Breast epithelium (tissue), 4 donors: ENCODE results near the gene TYR. TPM values are rescaled to one million over a fixed set of nuclear protein-coding genes. Genes with fewer than 3 reads are reported as not detected.
"Not testable (repeated sequence)": the region's sequence is repeated elsewhere in the genome, so short reads cannot be mapped to it uniquely, and the experiment has no call there.

Source experiments
- DNase-seq, 2 donors: peaks; one replicate each; pipeline ENCODE4 v3.0.0-alpha.2; 2019; ENCODE audit warnings: low spot score in 2 of 2
- H3K27ac ChIP-seq, 2 donors: fragments of 200-600 bp; sonication (generic) in 1 of 2; one replicate each; pipeline ENCODE4 v1.5.1; 2016 to 2019; ENCODE audit warnings: mild to moderate bottlenecking in 1 of 2
- H3K27me3 ChIP-seq, 2 donors: fragments of 200-600 bp; sonication (generic) in 1 of 2; one replicate each; pipeline versions ENCODE4 v1.5.1 to v1.6.0; 2017 to 2019; ENCODE audit warnings: control low read depth in 1 of 2, mild to moderate bottlenecking in 1 of 2
- H3K36me3 ChIP-seq: fragments of 200-600 bp; one replicate; pipeline ENCODE4 v1.5.1; 2019
- H3K4me1 ChIP-seq, 2 donors: fragments of 200-600 bp; sonication (generic); one replicate each; pipeline ENCODE4 v1.5.1; 2016 to 2019; ENCODE audit warnings: control low read depth in 1 of 2
- H3K4me3 ChIP-seq, 3 donors: fragments of 200-600 bp; sonication (generic); 1 replicate in 2 of 3; 2 replicates in 1 of 3; pipeline ENCODE4 v1.5.1; 2016 to 2019; ENCODE audit warnings: mild to moderate bottlenecking in 3 of 3, moderate library complexity in 2 of 3
- H3K9me3 ChIP-seq, 2 donors: fragments of 200-600 bp; sonication (generic) in 1 of 2; one replicate each; pipeline ENCODE4 v1.5.1; 2016 to 2019; ENCODE audit warnings: control low read depth in 1 of 2
- CTCF ChIP-seq, 3 donors: fragments of 450-650 bp; IDR thresholded peaks; one replicate each; pipeline ENCODE4 v1.5.1; 2016 to 2017; ENCODE audit warnings: antibody characterized with exemption in 3 of 3, mild to moderate bottlenecking in 3 of 3, moderate library complexity in 3 of 3
- POLR2A ChIP-seq: fragments of 450-650 bp; IDR thresholded peaks from one replicate; pipeline ENCODE4 v1.6.1; 2016; ENCODE audit warnings: antibody characterized with exemption, mild to moderate bottlenecking, moderate library complexity
- POLR2AphosphoS5 ChIP-seq, 3 donors: sonication (generic); formaldehyde crosslinking; IDR thresholded peaks; one replicate each; pipeline ENCODE4 v1.6.1; 2017; ENCODE audit warnings: antibody characterized with exemption in 3 of 3
- intact Hi-C: fragments of 100-400 bp; cut with DNase I; formaldehyde crosslinking; loops from one replicate; pipeline ENCODE4 v1.15.1; 2023; ENCODE audit warnings: low total_unique reads
- total RNA-seq, 3 donors: library from RNA; depleted of rRNA; stranded (reverse); fragments of >200 nt; gene quantifications; one replicate each; pipeline ENCODE4 v1.1.0, GENCODE V29; 2016

TYR gene
- total RNA-seq, 3 donors from 2014 or later, result not detected

DNA sequence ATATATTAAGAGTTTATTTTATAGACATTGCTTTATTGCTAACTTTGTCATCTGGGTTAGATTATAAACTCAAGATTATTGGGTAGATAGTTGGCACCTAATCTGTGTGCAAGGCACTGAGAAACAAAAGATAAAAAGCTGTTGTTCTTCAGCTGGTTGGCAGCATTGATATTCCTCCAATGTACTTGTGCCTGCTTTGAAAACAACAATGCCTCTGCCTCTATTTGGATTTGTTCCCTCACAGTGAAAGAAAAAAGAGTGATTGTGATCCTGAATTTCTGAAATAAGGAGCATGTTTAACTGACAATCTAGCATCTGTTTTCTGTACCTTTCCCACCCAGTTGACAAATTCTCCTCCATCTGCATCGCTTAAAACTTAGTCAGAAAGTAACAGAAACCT, 98.3 kb downstream of the TYR start:
- Histone ChIP-seq H3K27me3 (no peaks in the 10 kb centered on the region), H3K27ac (no peak overlapping the region), H3K36me3 (no peaks in the 10 kb centered on the region), H3K4me3 (no peak overlapping the region), H3K9me3 (no peaks in the 10 kb centered on the region), H3K4me1 (no peaks in the 10 kb centered on the region)
- DNase-seq, result no peak
- no peak for TF ChIP-seq POLR2A
- no peak for TF ChIP-seq POLR2AphosphoS5 (IDR thresholded peaks at IDR 0.05)
- no peak for TF ChIP-seq CTCF (IDR thresholded peaks at IDR 0.05)
- intact Hi-C loops, result no loop called here

DNA sequence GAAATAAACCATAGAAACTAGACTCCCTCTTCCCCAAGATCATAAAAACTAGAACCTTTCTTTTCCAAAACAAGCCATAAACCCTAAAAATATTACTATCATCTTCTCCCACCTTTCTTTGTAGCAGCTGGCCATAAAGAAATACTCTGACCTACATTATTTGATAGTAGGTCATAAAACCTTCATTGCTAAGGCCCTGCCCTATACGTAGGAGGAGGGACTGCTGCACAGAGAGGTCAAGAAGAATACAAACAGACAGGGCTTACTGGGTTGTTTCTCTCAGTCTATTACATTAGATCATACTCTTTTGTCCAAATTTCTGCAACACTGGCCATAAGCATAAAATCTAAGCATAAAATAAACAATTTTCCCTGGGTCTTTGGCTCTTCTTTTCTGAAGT, 101.5 kb downstream of the TYR start:
- H3K4me3 ChIP-seq, result no peak overlapping the region
- no peaks in the 10 kb centered on the region for H3K27me3 ChIP-seq
- no peak for TF ChIP-seq POLR2AphosphoS5 (IDR thresholded peaks at IDR 0.05)
- TF ChIP-seq CTCF (IDR thresholded peaks at IDR 0.05), result no peak
- no peak for TF ChIP-seq POLR2A
- DNase-seq, result no peak
- no peaks in the 10 kb centered on the region for H3K9me3 ChIP-seq
- no peak overlapping the region for H3K27ac ChIP-seq
- intact Hi-C loops, result no loop called here
- H3K4me1 ChIP-seq, result no peaks in the 10 kb centered on the region
- H3K36me3 ChIP-seq, result no peaks in the 10 kb centered on the region

DNA sequence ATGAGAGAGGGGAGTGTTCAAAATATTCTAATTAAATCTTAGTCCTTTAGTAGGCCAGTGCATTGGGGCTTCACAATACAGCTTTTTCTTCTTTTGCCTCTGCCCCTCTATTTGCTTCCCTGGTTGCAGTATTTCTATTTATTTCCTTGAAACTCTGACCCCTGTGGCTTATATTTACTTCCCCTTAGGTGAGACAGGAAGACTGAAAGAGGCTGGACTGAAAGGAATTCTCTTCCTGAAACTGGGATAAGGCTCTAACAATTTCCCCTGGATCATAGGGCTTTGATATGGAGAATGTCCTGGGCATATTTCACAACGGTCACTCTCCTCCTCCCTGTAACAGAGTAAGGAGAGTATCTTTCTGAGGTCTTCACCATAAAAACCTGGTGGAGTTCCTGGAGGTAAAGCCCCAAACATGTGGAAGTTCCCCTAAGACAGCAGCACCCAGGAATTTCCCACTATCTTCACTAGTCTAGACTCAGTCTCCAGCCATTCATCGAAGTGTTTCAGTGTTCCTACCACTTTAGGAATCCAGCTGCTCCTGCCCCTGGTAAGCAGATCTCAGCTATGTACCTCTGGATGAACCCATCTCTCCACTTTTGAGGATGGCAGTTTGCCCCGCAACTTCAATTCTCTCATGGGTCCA, 103.5 kb downstream of the TYR start:
- DNase-seq, H3K4me1 ChIP-seq, H3K27ac ChIP-seq, intact Hi-C loops, H3K9me3 ChIP-seq, H3K36me3 ChIP-seq, H3K4me3 ChIP-seq, H3K27me3 ChIP-seq: not testable (repeated sequence)

DNA sequence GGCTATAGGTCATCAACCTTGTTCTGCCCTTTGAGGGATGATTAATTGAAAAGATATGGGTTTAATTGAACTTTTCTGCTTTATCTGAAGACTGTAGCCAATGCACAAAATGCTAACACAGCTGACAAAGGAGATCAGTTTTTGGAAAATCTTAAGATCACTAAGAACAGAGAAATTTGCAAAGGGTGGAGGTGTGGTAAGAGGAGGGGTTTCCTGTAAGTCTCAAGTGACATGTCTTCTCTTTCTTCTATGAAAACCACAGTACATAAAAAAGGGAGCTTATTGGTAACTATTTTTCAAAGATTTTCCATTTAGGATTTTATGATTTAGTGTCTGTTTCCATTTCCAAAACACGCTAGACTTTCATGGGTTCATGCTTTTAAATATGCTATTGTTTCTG, 108.9 kb downstream of the TYR start:
- H3K4me1 ChIP-seq, H3K36me3 ChIP-seq, H3K9me3 ChIP-seq, H3K27me3 ChIP-seq, intact Hi-C loops, H3K27ac ChIP-seq, DNase-seq, H3K4me3 ChIP-seq: not testable (repeated sequence)

DNA sequence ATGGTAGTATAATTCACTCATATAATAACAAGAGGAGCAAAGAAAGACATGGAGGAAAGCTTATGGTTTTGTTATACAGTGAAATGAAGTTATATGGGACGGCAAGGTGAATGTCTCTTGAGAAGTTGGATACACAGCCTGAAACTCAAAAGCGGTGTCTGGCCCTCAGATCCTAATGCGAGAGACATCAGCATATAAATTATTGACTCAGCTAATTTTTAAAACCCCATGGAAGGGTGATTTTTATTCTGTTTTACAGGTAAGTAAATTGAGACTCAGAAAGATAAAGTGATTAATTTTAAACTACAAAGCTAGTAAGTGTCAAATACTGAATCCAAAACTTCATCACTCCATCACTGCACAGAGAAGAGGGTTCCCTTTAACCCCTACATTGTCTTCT, 110.3 kb downstream of the TYR start:
- H3K4me1 ChIP-seq, intact Hi-C loops, H3K9me3 ChIP-seq, H3K36me3 ChIP-seq, H3K27me3 ChIP-seq, DNase-seq, H3K4me3 ChIP-seq, H3K27ac ChIP-seq: not testable (repeated sequence)

GRCh38 chr11:89293965-89294679, 116.4 kb downstream of the TYR start:
- H3K36me3 ChIP-seq, result no peaks in the 10 kb centered on the region
- intact Hi-C loops, result no loop called here
- no peak overlapping the region for H3K27ac ChIP-seq
- H3K27me3 ChIP-seq, result no peaks in the 10 kb centered on the region
- no peak for TF ChIP-seq CTCF (IDR thresholded peaks at IDR 0.05)
- TF ChIP-seq POLR2AphosphoS5 (IDR thresholded peaks at IDR 0.05), result no peak
- no peak for TF ChIP-seq POLR2A
- no peak for DNase-seq
- no peak overlapping the region for H3K4me3 ChIP-seq
- no peaks in the 10 kb centered on the region for H3K9me3 ChIP-seq
- H3K4me1 ChIP-seq, result no peaks in the 10 kb centered on the region

DNA sequence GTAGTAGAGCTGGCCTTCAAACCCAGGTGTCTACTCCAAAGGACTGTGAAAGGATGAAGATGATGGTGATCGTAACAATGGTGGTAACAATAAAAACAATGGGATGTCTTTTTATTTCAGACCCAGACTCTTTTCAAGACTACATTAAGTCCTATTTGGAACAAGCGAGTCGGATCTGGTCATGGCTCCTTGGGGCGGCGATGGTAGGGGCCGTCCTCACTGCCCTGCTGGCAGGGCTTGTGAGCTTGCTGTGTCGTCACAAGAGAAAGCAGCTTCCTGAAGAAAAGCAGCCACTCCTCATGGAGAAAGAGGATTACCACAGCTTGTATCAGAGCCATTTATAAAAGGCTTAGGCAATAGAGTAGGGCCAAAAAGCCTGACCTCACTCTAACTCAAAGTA, 117.3 kb downstream of the TYR start:
- intact Hi-C loops, H3K27me3 ChIP-seq, H3K27ac ChIP-seq, H3K4me3 ChIP-seq, H3K9me3 ChIP-seq, H3K36me3 ChIP-seq, DNase-seq, H3K4me1 ChIP-seq: not testable (repeated sequence)

- intact Hi-C loops, H3K36me3 ChIP-seq, DNase-seq, H3K27ac ChIP-seq, H3K4me1 ChIP-seq, H3K9me3 ChIP-seq, H3K27me3 ChIP-seq, H3K4me3 ChIP-seq: not testable (repeated sequence)
Measured at GRCh38 chr11:89303029-89303428, 125.4 kb downstream of the TYR start.

DNA sequence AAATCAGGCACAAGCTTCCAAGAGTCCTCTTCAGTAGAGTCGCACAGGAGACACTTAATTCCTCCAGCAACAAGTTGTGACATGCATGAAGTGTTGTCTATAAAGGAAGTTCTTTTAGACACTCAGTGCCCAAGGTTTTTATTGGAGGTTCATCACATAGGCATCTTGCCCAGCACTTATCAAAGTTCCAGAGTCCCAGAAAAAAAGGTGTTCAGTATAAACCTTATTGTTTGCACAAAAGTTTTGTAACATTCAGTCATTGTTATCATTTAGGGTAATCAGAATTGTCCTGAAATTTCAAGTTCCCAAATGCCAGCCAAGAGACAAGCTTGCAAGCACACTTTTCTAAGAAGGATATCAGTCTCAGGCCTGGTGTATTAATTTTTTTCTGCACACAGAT, 130.6 kb downstream of the TYR start:
- H3K36me3 ChIP-seq, intact Hi-C loops, H3K4me3 ChIP-seq, DNase-seq, H3K27ac ChIP-seq, H3K4me1 ChIP-seq, H3K27me3 ChIP-seq, H3K9me3 ChIP-seq: not testable (repeated sequence)

GRCh38 chr11:89309321-89309985, 131.8 kb downstream of the TYR start:
- H3K36me3 ChIP-seq, intact Hi-C loops, H3K9me3 ChIP-seq, H3K4me3 ChIP-seq, H3K27me3 ChIP-seq, H3K27ac ChIP-seq, H3K4me1 ChIP-seq, DNase-seq: not testable (repeated sequence)
